IMR-90 (cell line): ENCODE data around the gene EPSTI1. TPM values are rescaled to one million over a fixed set of nuclear protein-coding genes. Genes with fewer than 3 reads are reported as not detected.

Experiments
- ATAC-seq: fragments of 200-7000 bp; cut with Tn5 transposase; 2 replicates; pipeline ENCODE4 v1.9.1; 2020; ENCODE audit warnings: low read depth, mild to moderate bottlenecking, moderate library complexity
- BruUV-seq: library from RNA; stranded (reverse); fragments of 400-500 nt; replicated peaks from 2 replicates; lab custom pipeline; 2021; lab: Mats Ljungman, UMichigan
- CTCF ChIA-PET: fragments of 300-600 bp; formaldehyde crosslinking; extraction: SDS; loops from one replicate; lab custom pipeline; 2021; ENCODE audit warnings: antibody characterized with exemption; lab: Yijun Ruan, JAX
- POLR2A ChIA-PET: fragments of 300-600 bp; sonication (Branson Sonifier 250); formaldehyde crosslinking; loops from one replicate; lab custom pipeline; 2022; ENCODE audit warnings: antibody characterized with exemption; ENCODE audit not compliant: unreplicated experiment; lab: Charles Lee
- DNase-seq: peaks from one replicate; pipeline ENCODE4 v3.0.0; 2013
- H2AFZ ChIP-seq: replicated peaks from 2 replicates; pipeline ENCODE3; 2013; ENCODE audit warnings: low read length, mild to moderate bottlenecking; ENCODE audit not compliant: poor library complexity
- H2AK5ac ChIP-seq: 2 replicates; pipeline ENCODE4 v1.6.1; 2013; ENCODE audit warnings: low read depth, low read length, inconsistent platforms
- H2AK9ac ChIP-seq: replicated peaks from 2 replicates; pipeline ENCODE3; 2013; ENCODE audit warnings: mild to moderate bottlenecking, low read depth, low read length, moderate library complexity; ENCODE audit not compliant: poor library complexity
- H2BK120ac ChIP-seq: 2 replicates; pipeline ENCODE4 v1.6.1; 2013; ENCODE audit warnings: low read depth, low read length, inconsistent platforms
- H2BK15ac ChIP-seq: 3 replicates; pipeline ENCODE4 v1.6.1; 2013; ENCODE audit warnings: low read depth, low read length, inconsistent platforms
- H2BK20ac ChIP-seq: 2 replicates; pipeline ENCODE4 v1.6.1; 2013; ENCODE audit warnings: low read depth, mild to moderate bottlenecking, inconsistent platforms, low read length, moderate library complexity
- H2BK5ac ChIP-seq: 2 replicates; pipeline ENCODE4 v1.6.1; 2013; ENCODE audit warnings: mild to moderate bottlenecking, low read depth, low read length, inconsistent platforms; ENCODE audit not compliant: poor library complexity, severe bottlenecking
- H3K14ac ChIP-seq: replicated peaks from 2 replicates; pipeline ENCODE4 v1.6.1; 2013; ENCODE audit warnings: low read depth, low read length, inconsistent platforms
- H3K18ac ChIP-seq: 2 replicates; pipeline ENCODE4 v1.6.1; 2013; ENCODE audit warnings: low read depth, low read length, control low read depth
- H3K23ac ChIP-seq: 2 replicates; pipeline ENCODE4 v1.6.1; 2013; ENCODE audit warnings: low read depth, low read length, inconsistent platforms
- H3K27ac ChIP-seq: 2 replicates; pipeline ENCODE4 v1.5.1; 2013; ENCODE audit warnings: mild to moderate bottlenecking, control low read depth, low read length; ENCODE audit not compliant: insufficient read depth
- H3K27me3 ChIP-seq: 2 replicates; pipeline ENCODE4 v1.6.1; 2013; ENCODE audit warnings: low read length; ENCODE audit not compliant: control insufficient read depth, insufficient read depth
- H3K36me3 ChIP-seq: 2 replicates; pipeline ENCODE4 v1.6.1; 2013; ENCODE audit warnings: low read length, mixed read lengths; ENCODE audit not compliant: control insufficient read depth, insufficient read depth
- H3K4ac ChIP-seq: 2 replicates; pipeline ENCODE4 v1.6.1; 2013; ENCODE audit warnings: low read depth, low read length, inconsistent platforms
- H3K4me1 ChIP-seq: 2 replicates; pipeline ENCODE4 v1.6.1; 2013; ENCODE audit warnings: low read length, mixed read lengths; ENCODE audit not compliant: control insufficient read depth, insufficient read depth
- H3K4me2 ChIP-seq: 2 replicates; pipeline ENCODE4 v1.6.1; 2013; ENCODE audit warnings: low read depth, mild to moderate bottlenecking, control low read depth, low read length, moderate library complexity
- H3K4me3 ChIP-seq: 2 replicates; pipeline ENCODE4 v1.5.1; 2013; ENCODE audit warnings: low read depth, mild to moderate bottlenecking, control low read depth, low read length, moderate library complexity; ENCODE audit not compliant: insufficient read depth
- H3K56ac ChIP-seq: 2 replicates; pipeline ENCODE4 v1.6.1; 2013; ENCODE audit warnings: low read length, inconsistent platforms; ENCODE audit not compliant: insufficient read depth; ENCODE audit errors: extremely low read depth
- H3K79me1 ChIP-seq, 2 experiments: 2 replicates each; pipeline ENCODE4 v1.6.1; 2013; ENCODE audit warnings: low read length in 2 of 2, inconsistent platforms in 1 of 2, low read depth in 1 of 2
- H3K9ac ChIP-seq: 2 replicates; pipeline ENCODE4 v1.6.1; 2013; ENCODE audit warnings: low read depth, low read length, control low read depth
- H3K9me1 ChIP-seq: 2 replicates; pipeline ENCODE4 v1.6.1; 2013; ENCODE audit warnings: low read length, inconsistent platforms; ENCODE audit not compliant: insufficient read depth
- H3K9me3 ChIP-seq: 2 replicates; pipeline ENCODE4 v1.6.1; 2013; ENCODE audit warnings: low read length; ENCODE audit not compliant: control insufficient read depth, insufficient read depth
- H4K20me1 ChIP-seq: 2 replicates; pipeline ENCODE4 v1.6.1; 2013; ENCODE audit warnings: low read length, inconsistent platforms; ENCODE audit not compliant: insufficient read depth
- H4K5ac ChIP-seq: 2 replicates; pipeline ENCODE4 v1.6.1; 2013; ENCODE audit warnings: mild to moderate bottlenecking, low read depth, low read length, control low read depth
- H4K8ac ChIP-seq, 2 experiments: 2 replicates each; pipeline ENCODE4 v1.6.1; 2013; ENCODE audit warnings: low read depth in 2 of 2, low read length in 2 of 2, control low read depth in 1 of 2, inconsistent platforms in 1 of 2
- H4K91ac ChIP-seq: 2 replicates; pipeline ENCODE4 v1.6.1; 2013; ENCODE audit warnings: low read depth, low read length, inconsistent platforms; ENCODE audit not compliant: insufficient read depth
- FOS ChIP-seq: fragments of 150-350 bp; IDR thresholded peaks from 2 replicates; pipeline ENCODE4 v1.6.1; 2016; ENCODE audit warnings: low read depth, low read length
- NFE2L2 ChIP-seq: fragments of 150-350 bp; IDR thresholded peaks from 2 replicates; pipeline ENCODE4 v1.6.1; 2016; ENCODE audit warnings: low read depth, mild to moderate bottlenecking, low read length
- POLR2A ChIP-seq: IDR thresholded peaks from 2 replicates; pipeline ENCODE4 v1.6.1; 2012; ENCODE audit warnings: mild to moderate bottlenecking, low read depth, low read length
- RCOR1 ChIP-seq: IDR thresholded peaks from 2 replicates; pipeline ENCODE4 v1.6.1; 2012; ENCODE audit warnings: mild to moderate bottlenecking, low read length, improper control_type of control experiment; ENCODE audit not compliant: insufficient replicate concordance
- USF2 ChIP-seq: fragments of 150-350 bp; IDR thresholded peaks from 2 replicates; pipeline ENCODE4 v1.6.1; 2017; ENCODE audit warnings: mild to moderate bottlenecking, antibody characterized with exemption, low read length, low read depth
- WGBS, 2 experiments: methylation state at CpG; one replicate each; pipeline versions ENCODE4 v1.1.5 to v1.1.7; 2013; ENCODE audit warnings: missing lambda C conversion rate in 2 of 2; ENCODE audit not compliant: insufficient read length in 1 of 2; ENCODE audit errors: extremely low coverage in 2 of 2; 5-methylcytosine and 5-hydroxymethylcytosine counted together
- dilution Hi-C: fragments of 300-500 bp; cut with HindIII; formaldehyde crosslinking; loops from one replicate; pipeline ENCODE4 v1.14.3; 2018; ENCODE audit warnings: low sequenced_read_pairs; ENCODE audit not compliant: unreplicated experiment
- in situ Hi-C: fragments of 300-500 bp; cut with MboI; formaldehyde crosslinking; loops from 3 replicates; pipeline ENCODE4 v1.14.3; 2019; ENCODE audit warnings: low sequenced_read_pairs, inconsistent platforms, mixed read lengths
- intact Hi-C: fragments of 100-400 bp; cut with micrococcal nuclease; formaldehyde crosslinking; loops from 2 replicates; pipeline ENCODE4 v1.10.0; 2022
- polyA plus RNA-seq, 3 experiments: library from polyadenylated mRNA; depleted of rRNA; stranded (reverse); fragments of >200 nt; gene quantifications; 2 replicates each; pipeline ENCODE4 v1.2.3, GENCODE V29; 2012; ENCODE audit warnings: low replicate concordance in 1 of 3
- total RNA-seq: library from RNA; depleted of rRNA; stranded (reverse); fragments of >200 nt; gene quantifications from 2 replicates; pipeline ENCODE4 v1.2.3, GENCODE V29; 2012
- TF ChIP-seq, protein P1 (sequence below): conservative IDR thresholded peaks from 2 replicates; pipeline ENCODE4 v1.5.1; 2012; ENCODE audit warnings: mild to moderate bottlenecking, low read depth, low read length, improper control_type of control experiment

EPSTI1 gene
- total and polyA plus RNA-seq, 2 of the 4 experiments (the other 2 are of a cell fraction) = 0.90 to 1.6 TPM

GRCh38 chr13:42906257-42906656 lies 85.8 kb downstream of the EPSTI1 start:
- H4K20me1 ChIP-seq = no peaks in the 10 kb centered on the region
- H2BK20ac ChIP-seq = no peak overlapping the region
- H3K9me3 ChIP-seq = no peaks in the 10 kb centered on the region
- no peak for DNase-seq
- no peaks in the 10 kb centered on the region for H3K4me1 ChIP-seq
- no peaks in the 10 kb centered on the region for H3K79me1 ChIP-seq
- H2BK5ac ChIP-seq = no peak overlapping the region
- no peaks in the 10 kb centered on the region for H3K27me3 ChIP-seq
- no peak overlapping the region for H3K14ac ChIP-seq
- H3K18ac ChIP-seq = no peak overlapping the region
- no peak overlapping the region for H4K91ac ChIP-seq
- intact Hi-C loops = no loop called here
- no peak overlapping the region for H2BK120ac ChIP-seq
- no peak overlapping the region for H4K5ac ChIP-seq
- no peak overlapping the region for H3K4ac ChIP-seq
- ATAC-seq = no peak
- no peak overlapping the region for H3K4me2 ChIP-seq
- no peaks in the 10 kb centered on the region for H3K9me1 ChIP-seq
- no TSS peak for BruUV-seq
- in situ Hi-C loops = no loop called here
- H4K8ac ChIP-seq = no peak overlapping the region
- ChIA-PET CTCF (no interaction called here), POLR2A (no interaction called here)
- no CpG with 5 or more reads among the region's 4 CpGs for WGBS, 2 experiments
- H3K4me3 ChIP-seq = no peak overlapping the region
- H3K36me3 ChIP-seq = no peaks in the 10 kb centered on the region
- no peak overlapping the region for H3K23ac ChIP-seq
- H2AFZ ChIP-seq = no peak overlapping the region
- no peak for TF ChIP-seq NFE2L2
- TF ChIP-seq, protein P1, sequence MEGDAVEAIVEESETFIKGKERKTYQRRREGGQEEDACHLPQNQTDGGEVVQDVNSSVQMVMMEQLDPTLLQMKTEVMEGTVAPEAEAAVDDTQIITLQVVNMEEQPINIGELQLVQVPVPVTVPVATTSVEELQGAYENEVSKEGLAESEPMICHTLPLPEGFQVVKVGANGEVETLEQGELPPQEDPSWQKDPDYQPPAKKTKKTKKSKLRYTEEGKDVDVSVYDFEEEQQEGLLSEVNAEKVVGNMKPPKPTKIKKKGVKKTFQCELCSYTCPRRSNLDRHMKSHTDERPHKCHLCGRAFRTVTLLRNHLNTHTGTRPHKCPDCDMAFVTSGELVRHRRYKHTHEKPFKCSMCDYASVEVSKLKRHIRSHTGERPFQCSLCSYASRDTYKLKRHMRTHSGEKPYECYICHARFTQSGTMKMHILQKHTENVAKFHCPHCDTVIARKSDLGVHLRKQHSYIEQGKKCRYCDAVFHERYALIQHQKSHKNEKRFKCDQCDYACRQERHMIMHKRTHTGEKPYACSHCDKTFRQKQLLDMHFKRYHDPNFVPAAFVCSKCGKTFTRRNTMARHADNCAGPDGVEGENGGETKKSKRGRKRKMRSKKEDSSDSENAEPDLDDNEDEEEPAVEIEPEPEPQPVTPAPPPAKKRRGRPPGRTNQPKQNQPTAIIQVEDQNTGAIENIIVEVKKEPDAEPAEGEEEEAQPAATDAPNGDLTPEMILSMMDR = no peak
- TF ChIP-seq POLR2A = no peak
- TF ChIP-seq RCOR1 = no peak
- no peak for TF ChIP-seq FOS
- no peak for TF ChIP-seq USF2
- H2AK9ac ChIP-seq = no peak overlapping the region
- H2BK15ac ChIP-seq = no peak overlapping the region
- dilution Hi-C loops = no loop called here
- H2AK5ac ChIP-seq = no peak overlapping the region
- no peak overlapping the region for H3K56ac ChIP-seq
- no peak overlapping the region for H3K9ac ChIP-seq
- no peak overlapping the region for H3K27ac ChIP-seq
